Measurements from ENCODE around the gene DUT.

The DUT gene

DNA sequence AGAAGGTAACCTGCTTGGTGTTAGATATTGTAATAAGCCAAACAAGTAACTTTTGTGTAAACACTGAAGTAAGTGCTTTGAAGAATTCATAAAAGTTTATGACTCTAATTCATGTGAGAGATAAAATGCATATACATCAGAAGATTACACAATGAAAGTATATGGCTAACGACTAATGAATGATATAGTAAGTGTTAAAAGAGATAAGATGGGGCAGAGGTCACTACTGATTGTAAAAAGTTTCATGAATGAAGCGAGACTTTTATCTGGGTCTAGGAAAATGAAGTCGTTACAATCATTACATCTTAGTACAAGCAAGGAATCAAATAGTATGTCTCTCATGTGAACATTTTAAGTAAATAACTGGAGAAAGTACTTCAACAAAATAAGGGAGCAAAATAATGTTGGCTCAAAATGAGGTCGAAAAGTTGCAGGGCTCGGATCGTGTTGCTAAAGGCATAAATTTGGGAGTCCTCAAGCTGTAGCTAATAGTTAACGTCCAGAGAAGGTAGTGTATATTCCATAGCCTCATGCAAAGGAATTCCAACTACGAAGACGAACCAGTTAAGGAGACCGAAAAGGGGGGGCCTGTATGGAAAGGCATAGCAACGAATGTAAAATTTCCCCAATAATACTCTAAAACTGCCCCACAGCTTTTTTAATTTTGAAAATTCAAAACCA is 984 bp upstream of the DUT start:
- no peak for DNase-seq

- DNase-seq, result peak; percentile 47
These were observed 790 bp downstream of the DUT start for GRCh38 chr15:48331796-48332641.

- DNase-seq, result no peak
These were observed 1.4 kb downstream of the DUT start for GRCh38 chr15:48332642-48333034.

DNA sequence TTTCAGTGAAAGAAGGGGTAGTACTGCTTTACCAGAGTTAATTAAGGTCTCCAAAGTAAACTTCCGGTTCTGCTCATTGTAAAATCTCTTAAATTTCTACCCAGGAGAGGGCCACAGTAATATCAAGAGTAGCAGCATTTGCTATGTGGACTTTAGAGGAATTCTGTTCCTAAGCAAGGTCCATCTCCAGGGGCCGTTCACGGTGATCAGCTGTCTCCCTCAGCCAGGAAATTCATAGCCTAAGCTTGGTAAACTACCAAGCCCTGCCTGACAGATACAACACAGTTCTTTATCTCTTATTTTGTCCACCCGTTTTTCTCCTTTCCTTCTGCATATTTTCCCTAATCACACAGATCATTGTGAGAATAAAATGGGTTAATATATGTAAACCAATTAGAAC is 2.3 kb downstream of the DUT start:
- DNase-seq, result no peak

DNA sequence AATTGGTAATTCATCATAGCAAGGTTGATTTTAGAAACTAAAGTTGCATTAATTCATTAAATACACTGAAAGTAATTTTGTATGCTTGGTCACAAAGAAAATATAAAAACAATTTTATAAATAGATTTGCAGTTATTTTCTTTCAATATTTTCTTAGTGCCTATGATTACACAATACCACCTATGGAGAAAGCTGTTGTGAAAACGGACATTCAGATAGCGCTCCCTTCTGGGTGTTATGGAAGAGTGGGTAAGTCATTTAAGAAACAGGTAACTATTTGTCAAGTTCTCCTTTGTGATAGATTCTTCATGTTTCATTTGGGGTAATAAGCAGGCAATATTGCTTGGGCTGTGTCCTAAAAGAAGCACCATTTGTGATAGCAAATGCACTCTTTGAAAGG is 3.0 kb downstream of the DUT start:
- no peak for DNase-seq

GRCh38 chr15:48336940-48337339 is 5.7 kb downstream of the DUT start:
- no peak for DNase-seq

DNA sequence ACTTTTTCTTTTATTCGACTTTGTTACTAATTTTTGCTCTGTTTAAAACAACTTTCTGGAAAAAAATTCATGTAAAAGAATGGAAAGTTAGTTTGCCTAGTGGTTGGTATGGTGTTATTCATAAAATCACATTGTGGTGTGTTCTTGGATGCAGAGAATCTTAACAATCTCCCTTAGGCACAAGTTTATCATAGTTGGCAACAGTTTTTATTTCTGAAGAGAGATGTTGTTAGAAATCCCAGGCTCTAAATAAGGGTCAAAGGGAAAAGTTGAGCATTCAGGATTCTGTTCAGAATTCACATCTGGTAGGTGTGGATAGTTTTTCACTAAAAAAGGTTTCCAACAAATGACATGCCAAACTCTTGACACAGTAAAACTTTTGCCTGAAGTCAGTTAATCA is 6.4 kb downstream of the DUT start:
- no peak for DNase-seq

- no peak for DNase-seq
These were observed 8.9 kb downstream of the DUT start for GRCh38 chr15:48340111-48340510.

- DNase-seq, result no peak
These were observed 12.6 kb downstream of the DUT start for GRCh38 chr15:48343865-48344264.

- no peak for DNase-seq
These were observed 14.3 kb downstream of the DUT start for GRCh38 chr15:48345516-48345915.

GRCh38 chr15:48352474-48353072 is 21.3 kb downstream of the DUT start:
- DNase-seq, result no peak

- no peak for DNase-seq
These were observed 23.6 kb downstream of the DUT start for GRCh38 chr15:48354694-48355303.

DNA sequence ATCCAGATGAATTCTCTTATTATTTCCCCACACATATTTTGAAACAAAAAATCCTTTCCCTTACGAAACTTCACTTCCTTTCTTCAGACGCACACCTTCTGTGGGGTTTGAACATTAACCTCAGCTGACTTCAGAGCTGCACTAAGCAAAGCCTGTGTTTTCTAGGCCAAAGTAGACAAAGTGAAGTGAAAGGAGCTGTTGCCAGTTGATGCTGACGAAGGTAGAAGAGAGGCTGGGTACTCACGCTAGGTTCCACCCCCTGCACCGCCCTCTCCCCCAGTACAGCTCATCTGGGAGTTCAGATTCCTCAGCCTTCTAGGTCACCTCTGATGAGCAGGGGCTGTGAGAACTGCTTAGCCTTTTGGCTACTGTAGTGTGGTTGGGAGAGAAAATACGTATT is 24.1 kb downstream of the DUT start:
- no peak for DNase-seq

DNA sequence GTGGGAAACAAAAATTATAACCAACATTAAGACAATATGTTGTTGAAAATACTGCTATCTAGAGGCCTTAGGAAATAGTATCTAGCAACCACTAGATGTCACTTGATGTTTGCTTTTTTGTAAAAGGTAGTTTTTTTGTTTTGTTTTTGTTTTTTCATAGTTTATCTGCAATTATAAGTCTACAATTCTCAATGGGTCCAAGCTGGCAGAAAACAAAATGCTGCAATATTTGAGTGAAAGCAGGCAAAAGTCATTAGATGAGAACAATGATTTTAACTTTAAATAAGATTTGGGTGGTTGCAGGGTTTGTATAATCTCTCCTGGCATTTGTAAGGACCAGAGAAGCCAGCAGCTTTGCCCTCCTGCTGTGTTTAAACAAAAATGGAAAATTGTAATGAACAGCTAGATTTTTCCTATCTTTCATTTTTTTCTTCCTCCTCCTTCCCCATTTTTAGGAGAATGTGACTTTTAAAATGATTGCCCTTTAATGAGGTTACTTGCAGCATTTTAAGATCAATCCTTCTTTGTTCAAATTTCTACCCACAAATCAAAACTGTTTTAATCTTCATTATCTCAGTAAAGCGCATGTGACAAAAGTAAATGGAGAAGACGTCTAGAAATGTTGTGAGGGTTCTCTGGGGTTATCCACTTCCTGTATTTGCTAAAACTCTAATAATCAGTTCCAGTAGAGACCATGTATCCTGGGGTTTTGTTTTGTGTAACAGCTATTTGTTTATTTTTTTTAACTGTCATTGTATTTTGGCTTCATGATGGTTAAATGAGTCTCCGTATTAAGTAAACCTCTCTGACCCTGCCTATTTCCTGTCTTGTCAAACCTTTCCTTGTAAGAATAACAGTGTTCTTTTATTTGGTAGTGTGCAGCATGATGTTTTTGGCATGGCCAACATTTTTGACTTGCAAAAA is 27.3 kb downstream of the DUT start:
- no peak for DNase-seq

DNA sequence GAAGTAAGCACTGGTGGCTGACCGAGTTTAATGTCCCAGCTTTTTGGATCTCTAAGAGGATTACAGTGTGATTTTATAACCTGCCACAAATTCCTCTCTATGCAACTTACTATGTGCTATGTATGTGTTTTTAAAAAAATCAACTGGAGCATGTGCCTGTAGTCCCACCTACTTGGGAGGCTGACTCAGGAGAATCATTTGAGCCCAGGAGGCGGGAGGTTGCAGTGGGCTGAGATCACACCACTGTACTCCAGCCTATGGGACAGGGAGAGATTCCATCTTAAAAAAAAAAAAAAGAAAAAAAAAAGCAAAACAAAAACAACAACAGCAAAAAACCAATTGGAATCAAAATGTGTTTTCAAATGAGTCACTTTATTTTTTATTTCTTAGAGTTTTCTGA is 29.6 kb downstream of the DUT start:
- no peak for DNase-seq

DNA sequence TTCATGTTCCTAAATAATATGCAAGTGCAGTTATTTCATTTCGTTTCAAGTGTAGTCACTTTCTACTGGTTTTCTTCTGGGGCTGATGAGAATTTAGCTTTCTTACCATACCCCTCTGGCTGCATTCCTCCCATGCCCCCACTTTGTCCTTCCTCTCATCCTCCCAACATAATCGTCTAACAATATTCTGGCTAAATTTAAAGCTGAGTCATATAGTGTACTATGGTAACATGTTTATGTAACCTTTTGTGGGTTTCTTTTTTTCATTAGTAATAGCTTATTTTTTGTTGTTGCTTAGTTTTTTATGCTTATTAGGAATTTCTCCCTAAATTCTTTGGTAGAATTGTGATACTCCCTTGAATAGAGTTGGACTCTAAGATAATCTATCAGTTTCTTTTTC is 30.5 kb downstream of the DUT start:
- DNase-seq, result no peak

GRCh38 chr15:48363474-48363873 is 32.2 kb downstream of the DUT start:
- no peak for DNase-seq

DNA sequence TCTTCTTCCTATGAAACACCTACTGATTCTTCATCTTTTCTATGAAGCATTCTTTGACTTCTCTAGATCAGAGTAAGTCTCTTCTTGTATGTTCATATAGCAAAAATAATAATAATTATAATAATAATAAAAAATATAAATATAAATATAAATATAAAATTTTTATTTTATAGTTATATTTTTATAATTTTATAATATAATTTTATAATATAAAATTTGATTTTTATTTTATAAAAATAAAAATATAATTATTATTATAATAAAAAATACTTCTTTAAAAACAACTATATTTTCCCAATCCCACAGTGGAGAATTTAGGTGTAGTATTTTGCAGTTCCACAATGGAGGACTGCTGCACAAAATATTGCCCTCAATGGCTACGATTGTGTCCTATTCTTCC is 34.3 kb downstream of the DUT start:
- no peak for DNase-seq

GRCh38 chr15:48366584-48367312 is 35.5 kb downstream of the DUT start:
- DNase-seq, result no peak

GRCh38 chr15:48367483-48367882 is 36.3 kb downstream of the DUT start:
- DNase-seq, result no peak

DNA sequence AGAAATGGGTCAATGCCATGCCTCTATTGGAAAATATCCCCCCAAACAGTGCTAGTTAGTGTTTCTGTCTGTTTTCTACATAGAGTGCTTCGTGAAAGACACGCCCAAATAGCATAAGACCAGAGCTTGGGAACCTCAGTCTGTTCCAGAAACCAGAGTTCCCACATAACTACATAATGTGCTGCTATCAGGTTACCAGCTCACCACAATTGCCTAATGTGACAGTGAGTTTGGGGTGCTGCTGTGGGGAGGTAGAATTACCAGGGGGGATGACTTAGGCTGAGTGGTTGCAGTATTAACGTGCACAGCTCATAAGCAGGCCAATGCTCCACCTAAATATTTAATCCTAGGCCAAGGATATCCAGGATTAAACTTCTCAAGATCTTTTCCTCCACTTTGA is 39.2 kb downstream of the DUT start:
- no peak for DNase-seq

DNA sequence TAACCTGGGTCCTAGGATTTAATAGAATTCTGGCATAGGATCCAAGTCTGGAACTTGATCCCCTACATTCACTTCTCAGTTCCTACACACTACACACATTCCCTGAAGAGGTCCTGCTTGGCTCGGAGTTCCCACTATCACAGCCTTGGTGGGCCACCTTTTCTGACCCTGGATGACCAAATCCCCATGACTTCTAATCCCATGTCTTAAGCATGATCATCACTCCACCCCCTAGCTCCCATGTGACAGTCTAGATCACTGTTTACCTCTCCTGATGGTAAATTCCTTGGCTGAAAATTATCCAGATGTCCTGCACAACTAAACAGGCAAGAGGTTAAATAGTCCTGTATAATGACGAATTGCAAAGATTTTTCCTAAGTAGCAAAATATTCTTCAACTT is 40.3 kb downstream of the DUT start:
- DNase-seq, result no peak

Data from SIG-M5 (cell line).